Measurements from ENCODE around the gene PTPRJ. TPM values are rescaled to one million over a fixed set of nuclear protein-coding genes. Genes with fewer than 3 reads are reported as not detected.
"Not testable (repeated sequence)": the region's sequence is repeated elsewhere in the genome, so short reads cannot be mapped to it uniquely, and the experiment has no call there.

The PTPRJ gene
- total RNA-seq, 1 donor from 2014 or later: 98.5 TPM

GRCh38 chr11:48013269-48013901, 33.0 kb downstream of the PTPRJ start:
- intact Hi-C loops (cut with micrococcal nuclease): no loop called here

DNA sequence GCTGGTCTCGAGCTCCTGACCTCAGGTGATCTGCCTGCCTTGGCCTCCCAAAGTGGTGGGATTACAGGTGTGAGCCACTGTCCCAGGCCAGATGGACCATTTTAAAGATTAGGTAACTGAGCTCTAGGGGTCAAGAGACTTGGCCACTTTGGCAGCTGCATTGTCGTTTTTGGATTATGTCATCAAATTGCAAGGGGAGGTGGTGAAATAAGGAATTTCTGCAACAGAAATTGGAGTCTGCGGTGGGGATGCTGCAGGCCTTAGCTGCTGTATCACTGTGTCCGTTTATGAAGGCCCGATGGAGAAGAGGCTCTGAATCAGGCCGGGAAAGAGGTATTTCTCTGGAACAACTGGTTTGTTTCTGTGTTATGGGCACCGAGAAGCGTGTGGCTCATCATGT, 34.6 kb downstream of the PTPRJ start:
- intact Hi-C loops (cut with micrococcal nuclease): loop anchor here (2.0 kb wide), 1 partner anchor 14 kb away; no protein-coding TSS in a partner anchor

DNA sequence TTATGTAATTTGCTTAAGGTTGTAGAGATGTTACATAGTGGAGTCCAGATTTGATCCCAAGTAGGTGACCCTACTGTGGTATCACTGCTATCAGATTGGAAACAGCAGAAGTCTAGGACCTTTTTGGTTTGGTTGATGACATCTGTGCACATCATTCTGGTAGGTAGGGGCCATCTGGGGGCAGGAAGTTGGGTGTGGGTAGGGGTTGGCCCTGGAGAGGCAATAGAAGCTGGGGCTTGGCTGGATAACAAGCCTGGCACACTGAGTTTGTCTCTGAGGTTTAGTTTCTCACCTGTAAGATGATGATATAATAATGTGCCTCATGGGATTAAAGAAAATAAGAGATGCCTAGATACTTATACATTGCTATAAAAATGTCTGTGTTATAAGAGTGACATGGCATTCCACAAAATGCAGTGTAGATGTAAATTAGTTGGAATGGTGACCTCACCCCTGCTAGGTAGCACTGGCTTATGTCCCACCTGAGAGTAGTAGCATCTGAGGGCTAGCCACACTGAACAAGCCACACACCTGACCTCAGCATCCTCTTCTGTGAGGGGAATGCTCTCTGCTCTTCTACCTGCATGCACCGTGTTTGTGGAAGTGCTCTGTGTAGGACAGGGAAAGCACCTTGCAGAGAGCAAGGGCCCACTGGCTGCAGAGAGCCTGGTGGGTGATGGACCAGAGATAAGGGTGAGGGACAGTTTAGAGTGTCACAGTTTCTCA, 36.9 kb downstream of the PTPRJ start:
- intact Hi-C loops (cut with micrococcal nuclease): loop anchor here (1.0 to 2.0 kb wide), 5 partner anchors 11 to 38 kb away; no protein-coding TSS in a partner anchor

DNA sequence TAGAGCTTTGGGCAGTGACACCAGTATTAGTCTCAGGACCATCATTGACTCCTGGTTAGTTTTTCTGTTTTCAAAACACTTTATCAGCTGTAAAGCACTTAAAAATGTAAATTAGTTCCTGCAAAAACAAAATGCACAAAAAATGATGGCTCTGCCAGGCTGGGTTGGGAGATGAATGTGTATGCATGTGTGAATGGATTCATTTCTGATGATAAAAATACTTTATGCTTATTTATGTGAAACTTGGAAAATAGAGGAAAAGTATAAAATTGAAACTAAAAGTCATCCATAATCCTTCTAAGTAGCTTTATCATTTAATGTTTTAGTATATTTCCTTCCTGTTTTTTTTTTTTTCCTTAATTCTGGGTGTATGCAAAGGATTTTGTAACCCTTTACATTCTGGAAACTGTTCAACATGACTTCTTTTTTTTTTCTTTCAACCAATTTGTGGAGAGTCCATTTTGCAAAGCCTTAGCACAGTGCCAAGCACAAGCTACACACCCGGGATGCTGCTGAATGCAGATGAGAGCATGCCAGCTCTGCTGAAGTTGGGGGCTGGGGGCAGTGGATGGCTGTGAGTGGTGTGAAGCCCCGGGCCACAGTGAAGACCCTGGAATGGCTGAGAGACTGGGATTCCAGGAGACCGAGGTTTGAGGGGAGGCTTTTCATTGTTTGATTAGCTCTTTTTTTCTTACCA, 37.6 kb downstream of the PTPRJ start:
- intact Hi-C loops (cut with micrococcal nuclease): loop anchor here (1.0 to 2.0 kb wide), 5 partner anchors 12 to 37 kb away; no protein-coding TSS in a partner anchor

- intact Hi-C loops (cut with micrococcal nuclease): no loop called here
These were observed 38.3 kb downstream of the PTPRJ start for GRCh38 chr11:48018528-48019216.

DNA sequence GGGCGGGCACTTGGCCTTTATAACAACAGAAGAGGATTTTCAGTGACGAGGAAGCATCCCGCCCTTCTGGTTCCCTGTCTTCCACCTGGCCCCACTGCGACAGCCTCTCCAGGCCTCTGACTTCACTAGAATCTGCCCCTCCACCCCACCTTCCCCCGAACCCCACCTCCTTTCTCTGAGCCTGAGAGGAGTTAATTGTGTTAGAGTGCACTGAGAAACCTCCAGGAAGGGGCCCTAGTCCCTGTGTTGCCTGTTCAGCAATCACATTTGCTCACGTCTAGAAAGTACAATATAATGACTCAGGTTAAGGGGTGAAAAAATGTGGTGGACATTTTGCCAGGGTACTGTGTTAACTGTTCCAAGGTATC, 38.8 kb downstream of the PTPRJ start:
- intact Hi-C loops (cut with micrococcal nuclease): no loop called here

DNA sequence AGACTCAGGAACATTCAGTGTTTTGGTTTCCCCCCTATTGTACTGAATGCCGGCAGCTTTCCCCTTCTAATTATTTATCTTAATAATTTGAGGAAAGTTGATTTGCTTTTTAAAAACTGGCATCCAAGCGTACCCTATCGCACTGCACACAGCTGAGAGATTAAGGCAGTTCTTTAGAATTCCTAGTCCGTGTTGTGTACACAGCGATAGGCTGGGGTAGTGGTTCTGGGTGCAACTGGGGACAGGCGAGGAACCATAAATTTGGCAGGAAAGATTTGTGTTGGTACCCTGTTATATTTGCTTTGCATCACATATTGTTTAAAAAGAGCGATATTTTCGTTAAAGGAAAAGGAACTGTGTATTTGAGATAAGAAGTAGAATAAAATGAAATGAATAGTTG, 39.2 kb downstream of the PTPRJ start:
- intact Hi-C loops (cut with micrococcal nuclease): no loop called here

- intact Hi-C loops (cut with micrococcal nuclease): loop anchor here (1.0 kb wide), 1 partner anchor 86 kb away; no protein-coding TSS in a partner anchor
These were observed 39.9 kb downstream of the PTPRJ start for GRCh38 chr11:48020092-48020755.

DNA sequence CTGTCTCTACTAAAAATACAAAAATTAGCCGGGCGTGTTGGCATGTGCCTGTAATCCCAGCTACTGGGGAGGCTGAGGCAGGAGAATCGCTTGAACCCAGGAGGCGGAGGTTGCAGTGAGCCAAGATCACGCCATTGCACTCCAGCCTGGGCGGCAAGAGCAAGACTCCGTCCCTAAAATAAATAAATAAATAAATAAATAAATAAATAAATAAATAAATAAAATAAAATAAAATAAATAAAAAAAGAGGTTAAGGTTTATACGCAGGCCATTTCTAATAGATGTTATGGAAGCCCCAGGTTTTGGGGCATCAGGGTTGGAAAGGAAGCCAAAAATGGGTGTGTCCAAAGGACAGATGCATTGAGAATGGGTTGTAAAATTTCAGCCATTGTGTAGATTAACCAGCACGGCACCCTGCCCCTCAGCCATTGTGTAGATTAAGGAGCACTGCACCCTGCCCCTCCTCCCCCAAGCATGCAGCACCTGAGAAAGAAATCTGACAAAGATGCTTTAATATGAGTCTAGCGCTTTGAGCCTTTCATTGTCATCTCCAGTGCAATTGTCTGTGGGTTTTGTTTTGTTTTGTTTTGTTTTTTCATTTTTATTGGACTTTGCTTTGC, 41.0 kb downstream of the PTPRJ start:
- intact Hi-C loops (cut with micrococcal nuclease): not testable (repeated sequence)

GRCh38 chr11:48022445-48022844, 42.1 kb downstream of the PTPRJ start:
- intact Hi-C loops (cut with micrococcal nuclease): no loop called here

GRCh38 chr11:48023608-48024007, 43.2 kb downstream of the PTPRJ start:
- intact Hi-C loops (cut with micrococcal nuclease): not testable (repeated sequence)

GRCh38 chr11:48024635-48025071, 44.3 kb downstream of the PTPRJ start:
- intact Hi-C loops (cut with micrococcal nuclease): no loop called here

GRCh38 chr11:48025293-48025983, 45.1 kb downstream of the PTPRJ start:
- intact Hi-C loops (cut with micrococcal nuclease): no loop called here

GRCh38 chr11:48025984-48026340, 45.6 kb downstream of the PTPRJ start:
- intact Hi-C loops (cut with micrococcal nuclease): no loop called here

DNA sequence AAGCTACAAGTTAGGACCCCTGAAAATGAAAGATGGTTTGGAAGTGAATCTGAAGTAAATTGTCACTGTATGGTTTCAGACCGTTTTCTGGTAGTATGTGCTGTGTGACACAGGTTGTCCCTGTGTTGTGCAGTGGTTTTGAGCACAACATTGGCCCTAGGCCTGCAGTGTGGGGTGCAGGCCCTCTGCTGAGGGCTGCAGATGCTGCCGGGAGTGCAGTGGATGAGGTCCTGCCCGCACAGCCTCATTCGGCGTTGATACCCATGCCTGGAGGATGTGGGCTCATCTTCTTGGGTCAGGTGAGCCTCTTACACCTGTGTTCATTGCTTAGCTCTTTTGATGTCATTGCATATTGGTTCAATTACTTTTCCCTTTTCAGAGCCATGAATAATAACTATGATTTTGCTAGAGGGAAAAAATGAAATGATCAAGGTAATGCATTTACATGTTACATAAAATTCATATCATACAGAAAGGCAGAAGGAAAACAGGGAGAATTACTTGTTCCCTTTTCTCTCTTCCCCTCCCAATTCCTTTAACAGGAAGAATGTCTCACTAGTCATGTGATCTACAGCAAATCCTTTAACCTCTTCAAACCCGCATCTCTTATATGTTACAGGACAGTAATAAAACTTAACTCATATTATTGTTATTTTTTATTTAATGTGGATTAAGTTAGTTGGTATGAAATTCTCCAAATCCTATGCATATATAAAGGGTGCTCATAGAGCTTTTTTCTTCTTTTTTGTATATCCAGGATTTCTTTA, 48.7 kb downstream of the PTPRJ start:
- intact Hi-C loops (cut with micrococcal nuclease): loop anchor here (2.0 kb wide), 1 partner anchor 14 kb away; no protein-coding TSS in a partner anchor

DNA sequence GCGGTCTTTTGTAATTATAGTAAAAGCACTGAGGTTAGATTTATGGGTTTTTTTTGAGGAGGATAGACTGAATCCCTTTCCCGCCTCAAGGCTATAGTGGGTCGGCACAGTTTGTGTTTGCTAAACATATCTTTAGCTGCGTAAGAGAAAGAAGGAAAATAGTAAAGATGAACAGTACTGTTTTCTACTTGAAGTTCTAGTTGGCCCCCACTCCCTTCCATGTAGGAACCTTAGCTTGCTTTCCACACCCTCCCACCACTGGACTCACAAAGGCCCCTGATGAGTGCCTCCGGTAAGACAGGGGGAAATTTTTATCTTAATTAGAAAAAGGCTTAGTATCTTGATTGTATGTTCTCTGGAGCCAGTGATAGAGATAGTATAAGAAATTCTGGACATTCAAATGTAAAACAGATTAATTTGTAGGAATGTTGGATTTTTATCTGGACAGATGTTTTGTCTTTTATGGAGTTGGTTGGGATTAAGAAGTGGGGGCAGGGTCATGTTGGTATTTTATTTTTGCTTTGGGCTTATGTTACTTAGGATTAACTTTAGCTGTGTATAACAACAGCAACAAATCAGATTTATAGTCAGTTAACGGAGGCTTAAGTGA, 49.4 kb downstream of the PTPRJ start:
- intact Hi-C loops (cut with micrococcal nuclease): loop anchor here (2.0 kb wide), 1 partner anchor 15 kb away; no protein-coding TSS in a partner anchor

GRCh38 chr11:48031602-48032001, 51.2 kb downstream of the PTPRJ start:
- intact Hi-C loops (cut with micrococcal nuclease): no loop called here

DNA sequence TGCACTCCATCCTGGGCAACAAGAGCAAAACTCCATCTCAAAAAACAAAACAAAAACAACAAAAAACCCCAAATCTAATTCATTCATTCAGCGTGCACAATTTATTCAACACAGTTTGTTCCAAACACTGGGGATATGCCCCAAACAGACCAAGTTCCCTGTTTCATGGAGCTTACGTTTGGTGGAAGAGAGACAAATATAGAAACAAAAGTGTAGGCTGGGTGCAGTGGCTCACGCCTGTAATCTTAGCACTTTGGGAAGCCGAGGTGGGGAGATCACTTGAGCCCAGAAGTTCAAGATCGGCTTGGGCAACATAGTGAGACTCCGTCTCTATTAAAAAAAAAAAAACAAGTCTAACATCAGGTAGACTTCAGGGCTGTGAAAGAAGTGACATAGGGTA, 52.4 kb downstream of the PTPRJ start:
- intact Hi-C loops (cut with micrococcal nuclease): no loop called here

GRCh38 chr11:48033918-48034341, 53.6 kb downstream of the PTPRJ start:
- intact Hi-C loops (cut with micrococcal nuclease): loop anchor here (2.0 kb wide), 2 partner anchors 17 to 47 kb away; no protein-coding TSS in a partner anchor
